MCF 10A (cell line): Measurements from ENCODE around the gene TMEM62. TPM values are rescaled to one million over a fixed set of nuclear protein-coding genes. Genes with fewer than 3 reads are reported as not detected.
A peak's percentile ranks its signal among the peaks of the same experiment; 100 is the strongest.

Experiments
- BruUV-seq: library from RNA; stranded (reverse); fragments of 400-500 nt; replicated peaks from 2 replicates; lab custom pipeline; 2021; lab: Mats Ljungman, UMichigan
- CTCF ChIA-PET: fragments of 300-600 bp; sonication (Branson Sonifier 250); formaldehyde crosslinking; extraction: SDS; loops from one replicate; lab custom pipeline; 2021; ENCODE audit warnings: antibody characterized with exemption, inconsistent platforms; lab: Yijun Ruan, JAX
- POLR2A ChIA-PET: fragments of 300-600, 350-650 bp; sonication (Branson Sonifier 250); formaldehyde crosslinking; extraction: SDS; loops from one replicate; lab custom pipeline; 2020; ENCODE audit warnings: antibody characterized with exemption, inconsistent platforms; lab: Yijun Ruan, JAX
- DNase-seq: peaks from one replicate; pipeline ENCODE4 v3.0.0-alpha.2; 2018; ENCODE audit not compliant: unreplicated experiment
- H3K27ac Mint-ChIP-seq: one replicate; pipeline ENCODE4 v1.8.0; 2022; ENCODE audit warnings: mild to moderate bottlenecking, low read depth, mixed read lengths; ENCODE audit not compliant: unreplicated experiment
- H3K27me3 Mint-ChIP-seq: one replicate; pipeline ENCODE4 v1.8.0; 2022; ENCODE audit warnings: mixed read lengths; ENCODE audit not compliant: insufficient read depth, unreplicated experiment
- H3K36me3 Mint-ChIP-seq: one replicate; pipeline ENCODE4 v1.8.0; 2022; ENCODE audit warnings: mild to moderate bottlenecking, moderate library complexity, mixed read lengths; ENCODE audit not compliant: insufficient read depth, unreplicated experiment
- H3K4me1 Mint-ChIP-seq: one replicate; pipeline ENCODE4 v1.8.0; 2022; ENCODE audit warnings: mixed read lengths; ENCODE audit not compliant: insufficient read depth, unreplicated experiment
- H3K4me3 Mint-ChIP-seq: one replicate; pipeline ENCODE4 v1.8.0; 2022; ENCODE audit warnings: mild to moderate bottlenecking, moderate library complexity, mixed read lengths; ENCODE audit not compliant: unreplicated experiment
- H3K9me3 Mint-ChIP-seq: one replicate; pipeline ENCODE4 v1.8.0; 2022; ENCODE audit warnings: mixed read lengths; ENCODE audit not compliant: unreplicated experiment
- CTCF ChIP-seq: fragments of 200-600 bp; IDR thresholded peaks from one replicate; pipeline ENCODE4 v1.8.0; 2022; ENCODE audit warnings: antibody characterized with exemption, mild to moderate bottlenecking; ENCODE audit not compliant: unreplicated experiment
- intact Hi-C: fragments of 100-400 bp; cut with micrococcal nuclease; formaldehyde crosslinking; loops from 2 replicates; pipeline ENCODE4 v1.14.1; 2022
- total RNA-seq: library from RNA; stranded (reverse); gene quantifications from 2 replicates; pipeline ENCODE4 v1.2.3, GENCODE V29; 2022

Gene TMEM62
- total RNA-seq, 1 experiment from 2014 or later = 16.9 TPM

- H3K27me3 Mint-ChIP-seq = no peaks in the 10 kb centered on the region
- no peak for TF ChIP-seq CTCF
- H3K4me1 Mint-ChIP-seq = peaks cover 4% of the 10 kb centered on the region
- H3K4me3 Mint-ChIP-seq = no peak overlapping the region
- no peak for DNase-seq
- no peak overlapping the region for H3K27ac Mint-ChIP-seq
- intact Hi-C loops = no loop called here
- H3K9me3 Mint-ChIP-seq = peaks cover 9% of the 10 kb centered on the region
- POLR2A ChIA-PET = interaction anchor here (0.6 to 1.0 kb wide), 2 partner anchors 19 to 71 kb away, joined by 3 to 4 read pairs; no protein-coding TSS in a partner anchor
- no TSS peak for BruUV-seq
- H3K36me3 Mint-ChIP-seq = peaks cover 23% of the 10 kb centered on the region
- CTCF ChIA-PET = interaction anchor here (0.7 to 1.8 kb wide), 2 partner anchors 66 to 86 kb away, joined by 3 to 7 read pairs; no protein-coding TSS in a partner anchor
Measured at GRCh38 chr15:43198992-43199391, 65.6 kb downstream of the TMEM62 start.

- Mint-ChIP-seq H3K27ac (no peak overlapping the region), H3K9me3 (peaks cover 9% of the 10 kb centered on the region), H3K4me1 (peaks cover 11% of the 10 kb centered on the region), H3K4me3 (no peak overlapping the region), H3K36me3 (peaks cover 13% of the 10 kb centered on the region), H3K27me3 (no peaks in the 10 kb centered on the region)
- no TSS peak for BruUV-seq
- no peak for DNase-seq
- TF ChIP-seq CTCF = no peak
- ChIA-PET CTCF (interaction anchor here (0.6 to 1.8 kb wide), 3 partner anchors 25 to 1376 kb away, joined by 3 to 7 read pairs (median 4); no protein-coding TSS in a partner anchor), POLR2A (interaction anchor here (0.5 kb wide), 1 partner anchor 112 kb away, joined by 3 read pairs; no protein-coding TSS in a partner anchor)
- intact Hi-C loops = no loop called here
Measured at GRCh38 chr15:43199945-43200488, 66.6 kb downstream of the TMEM62 start.

GRCh38 chr15:43204016-43204901 lies 70.9 kb downstream of the TMEM62 start:
- Mint-ChIP-seq H3K4me3 (no peak overlapping the region), H3K27me3 (no peaks in the 10 kb centered on the region), H3K36me3 (peaks cover 4% of the 10 kb centered on the region), H3K27ac (peak overlapping the region; percentile 17), H3K4me1 (peaks cover 11% of the 10 kb centered on the region), H3K9me3 (no peaks in the 10 kb centered on the region)
- peak; percentile 39 for TF ChIP-seq CTCF
- peak; percentile 69 for DNase-seq
- intact Hi-C loops = loop anchor here (1.0 kb wide), 1 partner anchor 500 kb away; no protein-coding TSS in a partner anchor
- BruUV-seq = no TSS peak
- POLR2A ChIA-PET = interaction anchor here (0.6 to 1.7 kb wide), 12 partner anchors 10 to 152 kb away, joined by 3 to 9 read pairs (median 4); partner anchors contain the start of genes CCNDBP1 and TGM5
- CTCF ChIA-PET = interaction anchor here (0.6 to 3.8 kb wide), 25 partner anchors 9 to 1286 kb away, joined by 3 to 52 read pairs (median 4); partner anchors contain the start of gene TGM5

- intact Hi-C loops = no loop called here
- H3K4me1 Mint-ChIP-seq = peaks cover 11% of the 10 kb centered on the region
- no peaks in the 10 kb centered on the region for H3K27me3 Mint-ChIP-seq
- BruUV-seq = no TSS peak
- no peaks in the 10 kb centered on the region for H3K9me3 Mint-ChIP-seq
- POLR2A ChIA-PET = no interaction called here
- TF ChIP-seq CTCF = no peak
- CTCF ChIA-PET = interaction anchor here (0.7 to 3.8 kb wide), 4 partner anchors 12 to 246 kb away, joined by 4 to 52 read pairs (median 5); no protein-coding TSS in a partner anchor
- H3K36me3 Mint-ChIP-seq = peaks cover 4% of the 10 kb centered on the region
- H3K4me3 Mint-ChIP-seq = no peak overlapping the region
- no peak for DNase-seq
- no peak overlapping the region for H3K27ac Mint-ChIP-seq
Measured at GRCh38 chr15:43206054-43206453, 72.7 kb downstream of the TMEM62 start.
